Lung (tissue), 14 donors: ENCODE measurements around the gene OR4F3. TPM values are rescaled to one million over a fixed set of nuclear protein-coding genes. Genes with fewer than 3 reads are reported as not detected.
"Not testable (repeated sequence)": the region's sequence is repeated elsewhere in the genome, so short reads cannot be mapped to it uniquely, and the experiment has no call there.

Experiments used
- ATAC-seq: fragments of 200-7000 bp; cut with Tn5 transposase; one replicate; pipeline ENCODE4 v1.9.1; 2020; ENCODE audit warnings: moderate number of reproducible peaks; ENCODE audit not compliant: insufficient read depth, low FRiP score
- DNase-seq, 3 donors: peaks; one replicate each; pipeline ENCODE4 v3.0.0-alpha.2; 2013 to 2017
- H3K27ac ChIP-seq, 2 donors: one replicate each; pipeline ENCODE4 v1.5.1; 2013; ENCODE audit warnings: mild to moderate bottlenecking in 2 of 2, moderate library complexity in 2 of 2, control low read depth in 1 of 2, inconsistent platforms in 1 of 2, low read depth in 1 of 2, low read length in 1 of 2
- H3K27me3 ChIP-seq, 3 donors: one replicate each; pipeline ENCODE4 v1.5.1; 2013; ENCODE audit warnings: low read length in 2 of 3; ENCODE audit not compliant: control insufficient read depth in 3 of 3, insufficient read depth in 3 of 3
- H3K36me3 ChIP-seq, 4 donors: one replicate each; pipeline ENCODE4 v1.5.1; 2013; ENCODE audit warnings: low read length in 4 of 4, mild to moderate bottlenecking in 1 of 4, moderate library complexity in 1 of 4; ENCODE audit not compliant: control insufficient read depth in 4 of 4, insufficient read depth in 4 of 4
- H3K4me1 ChIP-seq, 5 donors: one replicate each; pipeline ENCODE4 v1.5.1; 2013; ENCODE audit warnings: low read length in 5 of 5, mild to moderate bottlenecking in 2 of 5, moderate library complexity in 1 of 5; ENCODE audit not compliant: control insufficient read depth in 5 of 5, insufficient read depth in 5 of 5
- H3K4me3 ChIP-seq: one replicate; pipeline ENCODE4 v1.5.1; 2013; ENCODE audit warnings: mild to moderate bottlenecking, control low read depth, moderate library complexity
- H3K9ac ChIP-seq, 2 donors: one replicate each; pipeline ENCODE4 v1.5.1; 2013; ENCODE audit warnings: low read length in 2 of 2, control low read depth in 1 of 2; ENCODE audit not compliant: insufficient read depth in 1 of 2
- H3K9me3 ChIP-seq, 4 donors: one replicate each; pipeline ENCODE4 v1.5.1; 2013; ENCODE audit warnings: low read length in 3 of 4, mild to moderate bottlenecking in 1 of 4, moderate library complexity in 1 of 4; ENCODE audit not compliant: control insufficient read depth in 4 of 4, insufficient read depth in 3 of 4
- long read RNA-seq, 5 donors: transcript quantifications; one replicate each; lab custom pipeline, GENCODE V29; 2026
- polyA plus RNA-seq, 2 donors: library from polyadenylated mRNA; stranded (reverse); fragments of 200-250 nt; gene quantifications; one replicate each; pipeline ENCODE4 v1.2.1, GENCODE V29; 2013
- total RNA-seq, 2 donors: library from RNA; depleted of rRNA in 1 of 2; stranded (reverse); fragments of >200 nt in 1 of 2; gene quantifications; one replicate each; pipeline ENCODE4 v1.2.1, GENCODE V29; 2014 to 2021
- donor health status: Bipolar disorder and iron deficiency.
- donor health status: healthy.
- donor health status: DM: yes; HTN: yes; CAD: no.

The OR4F3 gene
- total RNA-seq, result not detected
- polyA plus RNA-seq, result not detected
- long read RNA-seq, donor 1, result 0 reads
- long read RNA-seq, donor 2, result 0 reads
- long read RNA-seq, donor 3, result 0 reads
- long read RNA-seq, donor 4, result 0 reads
- long read RNA-seq, donor 5, result 0 reads

GRCh38 chr5:181366968-181367367, at the start of gene OR4F3:
TSS of gene OR4F3 (plus strand) at chr5:181367268.
- not testable (repeated sequence) for H3K4me3 ChIP-seq, H3K9ac ChIP-seq, H3K9me3 ChIP-seq, H3K27ac ChIP-seq, H3K27me3 ChIP-seq, H3K36me3 ChIP-seq, H3K4me1 ChIP-seq, DNase-seq, ATAC-seq

Other genes with a start within 250 kb of the OR4F3 start
- gene OR2V1, start 236.1 kb upstream of the OR4F3 start, total RNA-seq, result not detected
- not detected for gene OR2V1, start 236.1 kb upstream of the OR4F3 start, polyA plus RNA-seq
- not detected for gene OR2V2, start 219.7 kb upstream of the OR4F3 start, total RNA-seq
- gene OR2V2, start 219.7 kb upstream of the OR4F3 start, polyA plus RNA-seq, result not detected
- 1 to 10 TPM in 1 of 2 donors, under 1 TPM in 1; 0.46 to 3.8 TPM for gene TRIM7, start 162.1 kb upstream of the OR4F3 start, total RNA-seq
- gene TRIM7, start 162.1 kb upstream of the OR4F3 start, polyA plus RNA-seq, result 1 to 10 TPM; 1.2 to 3.6 TPM
- gene TRIM41, start 144.0 kb upstream of the OR4F3 start, total RNA-seq, result 10 to 100 TPM; 13.1 to 38.6 TPM
- 10 to 100 TPM; 20.3 to 24.1 TPM for gene TRIM41, start 144.0 kb upstream of the OR4F3 start, polyA plus RNA-seq
- gene RACK1, start 123.4 kb upstream of the OR4F3 start, total RNA-seq, result 1,000 to 10,000 TPM; 1,254 to 2,994 TPM
- gene RACK1, start 123.4 kb upstream of the OR4F3 start, polyA plus RNA-seq, result 1,000 to 10,000 TPM; 1,850 to 2,028 TPM
- 10 to 100 TPM; 16.1 to 19.3 TPM for gene TRIM52, start 106.1 kb upstream of the OR4F3 start, total RNA-seq
- 10 to 100 TPM in 1 of 2 donors, 1 to 10 TPM in 1; 6.5 to 11.6 TPM for gene TRIM52, start 106.1 kb upstream of the OR4F3 start, polyA plus RNA-seq